NB4 (cell line): ENCODE results near the gene NCLN.

Experiments
- DNase-seq: peaks from one replicate; pipeline ENCODE4 v3.0.0; 2010; ENCODE audit warnings: low read depth
- H3K4me3 ChIP-seq: one replicate; pipeline ENCODE4 v1.5.1; 2011; ENCODE audit warnings: mild to moderate bottlenecking, low read depth, low read length, moderate library complexity
- CTCF ChIP-seq: IDR thresholded peaks from one replicate; pipeline ENCODE4 v1.5.1; 2012; ENCODE audit warnings: low read depth, low read length
- MAX ChIP-seq: IDR thresholded peaks from 2 replicates; pipeline ENCODE4 v1.6.1; 2011; ENCODE audit warnings: low read depth, low read length
- MYC ChIP-seq: IDR thresholded peaks from 2 replicates; pipeline ENCODE4 v1.6.1; 2011; ENCODE audit warnings: low read depth, low read length
- POLR2A ChIP-seq: IDR thresholded peaks from 2 replicates; pipeline ENCODE4 v1.6.1; 2011; ENCODE audit warnings: mild to moderate bottlenecking; ENCODE audit not compliant: insufficient read length; ENCODE audit errors: extremely low read depth

Gene NCLN

GRCh38 chr19:3196064-3196932 lies 10.6 kb downstream of the NCLN start:
- no peak for DNase-seq
- TF ChIP-seq CTCF: no peak
- no peak for TF ChIP-seq MYC
- TF ChIP-seq MAX: no peak
- TF ChIP-seq POLR2A: no peak
- H3K4me3 ChIP-seq: no peak overlapping the region

GRCh38 chr19:3196933-3197205 lies 11.1 kb downstream of the NCLN start:
- H3K4me3 ChIP-seq: no peak overlapping the region
- TF ChIP-seq POLR2A (no peak), CTCF (no peak), MYC (no peak), MAX (no peak)
- no peak for DNase-seq

- no peak overlapping the region for H3K4me3 ChIP-seq
- TF ChIP-seq MAX (no peak), MYC (no peak), POLR2A (no peak), CTCF (no peak)
- no peak for DNase-seq
Measured at GRCh38 chr19:3198901-3199700, 13.4 kb downstream of the NCLN start.

- H3K4me3 ChIP-seq: no peak overlapping the region
- DNase-seq: no peak
- TF ChIP-seq CTCF (no peak), MYC (no peak), POLR2A (no peak), MAX (no peak)
Measured at GRCh38 chr19:3201072-3201700, 15.5 kb downstream of the NCLN start.

- DNase-seq: no peak
- no peak overlapping the region for H3K4me3 ChIP-seq
- TF ChIP-seq MYC: no peak
- TF ChIP-seq MAX: no peak
- no peak for TF ChIP-seq CTCF
- no peak for TF ChIP-seq POLR2A
Measured at GRCh38 chr19:3201911-3202310, 16.2 kb downstream of the NCLN start.
